Endodermal cell (in vitro differentiated cells): ENCODE data around the gene CDH4. TPM values are rescaled to one million over a fixed set of nuclear protein-coding genes. Genes with fewer than 3 reads are reported as not detected.

ENCODE experiments used
- DNase-seq: peaks from one replicate; pipeline ENCODE4 v3.0.0-alpha.2; 2017
- H3K27ac ChIP-seq: 2 replicates; pipeline ENCODE4 v1.5.1; 2013; ENCODE audit warnings: mild to moderate bottlenecking, low read depth, low read length, moderate library complexity
- H3K27me3 ChIP-seq: 2 replicates; pipeline ENCODE4 v1.6.1; 2013; ENCODE audit warnings: mild to moderate bottlenecking, low read length, moderate library complexity; ENCODE audit not compliant: insufficient read depth, control insufficient read depth, poor library complexity, severe bottlenecking
- H3K36me3 ChIP-seq: 2 replicates; pipeline ENCODE4 v1.7.0; 2013; ENCODE audit warnings: mild to moderate bottlenecking, low read length, moderate library complexity; ENCODE audit not compliant: control insufficient read depth, insufficient read depth
- H3K4me1 ChIP-seq: one replicate; pipeline ENCODE4 v1.7.0; 2013; ENCODE audit warnings: low read length; ENCODE audit not compliant: control insufficient read depth, insufficient read depth
- H3K4me3 ChIP-seq: 2 replicates; pipeline ENCODE4 v1.5.1; 2013; ENCODE audit warnings: mild to moderate bottlenecking, low read length, moderate library complexity
- H3K9ac ChIP-seq: 2 replicates; pipeline ENCODE4 v1.6.1; 2013; ENCODE audit warnings: mild to moderate bottlenecking, low read length, moderate library complexity; ENCODE audit not compliant: poor library complexity, severe bottlenecking; ENCODE audit errors: extremely low read depth
- H3K9me3 ChIP-seq: 2 replicates; pipeline ENCODE4 v1.6.1; 2013; ENCODE audit warnings: mild to moderate bottlenecking, low read length, moderate library complexity; ENCODE audit not compliant: control insufficient read depth
- H3K27ac Mint-ChIP-seq: 2 replicates; pipeline ENCODE4 v1.8.0; 2020; ENCODE audit warnings: mixed read lengths
- H3K27me3 Mint-ChIP-seq: 2 replicates; pipeline ENCODE4 v1.8.0; 2021; ENCODE audit warnings: mild to moderate bottlenecking, mixed read lengths; ENCODE audit not compliant: insufficient read depth
- H3K36me3 Mint-ChIP-seq: 2 replicates; pipeline ENCODE4 v1.8.0; 2020; ENCODE audit warnings: low read depth, mixed read lengths
- H3K4me1 Mint-ChIP-seq: 2 replicates; pipeline ENCODE4 v1.8.0; 2020; ENCODE audit warnings: mixed read lengths
- H3K4me3 Mint-ChIP-seq: 2 replicates; pipeline ENCODE4 v1.8.0; 2020; ENCODE audit warnings: mild to moderate bottlenecking, moderate library complexity, mixed read lengths
- H3K9me3 Mint-ChIP-seq: 2 replicates; pipeline ENCODE4 v1.8.0; 2020; ENCODE audit warnings: mild to moderate bottlenecking, mixed read lengths
- WGBS, 2 experiments: methylation state at CpG; one replicate each; pipeline versions ENCODE4 v1.1.5 to v1.1.7; 2013; ENCODE audit warnings: missing lambda C conversion rate in 2 of 2, mixed read lengths in 1 of 2; ENCODE audit not compliant: insufficient coverage in 1 of 2, insufficient read length in 1 of 2; 5-methylcytosine and 5-hydroxymethylcytosine counted together
- total RNA-seq, 2 donors: library from RNA; stranded (reverse); fragmentation: NEBNext Ultra II Directional in 1 of 2; extraction: Animal tissue kit (Norgen Biotek cat#: 25700) in 1 of 2; gene quantifications; 2 replicates in 1 of 2; 3 replicates in 1 of 2; pipeline ENCODE4 v1.2.1, GENCODE V29; 2021
- TF ChIP-seq, protein P1 (sequence below): fragments of 200-600 bp; sonication (generic); conservative IDR thresholded peaks from 2 replicates; pipeline ENCODE4 v1.5.0; 2021; ENCODE audit warnings: antibody characterized with exemption, mild to moderate bottlenecking

Gene CDH4
- total RNA-seq, 2 donors from 2014 or later = 1.8 to 5.8 TPM

DNA sequence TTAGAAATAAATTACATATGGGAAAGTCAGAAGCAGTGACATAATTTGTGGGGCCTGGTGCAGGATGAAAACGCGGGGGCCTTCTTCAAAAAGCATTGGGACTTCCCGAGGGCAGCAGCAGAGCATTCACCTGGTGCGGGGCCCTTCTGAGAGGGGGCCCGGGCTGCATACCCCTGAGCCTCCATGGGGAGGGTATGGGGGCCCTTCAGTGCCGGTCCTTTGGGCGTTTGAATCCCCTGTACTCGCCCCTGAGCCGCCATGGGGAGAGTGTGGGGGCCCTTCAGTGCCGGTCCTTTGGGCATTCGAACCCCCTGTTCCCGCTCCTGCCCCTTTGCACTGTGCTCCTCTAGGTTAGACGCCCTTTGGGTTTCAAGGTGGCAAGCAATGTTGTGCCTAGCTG lies 283.5 kb downstream of the CDH4 start:
- Mint-ChIP-seq H3K4me1 (no peaks in the 10 kb centered on the region), H3K27ac (no peak overlapping the region), H3K27me3 (peaks cover 13% of the 10 kb centered on the region), H3K9me3 (no peaks in the 10 kb centered on the region), H3K36me3 (no peaks in the 10 kb centered on the region), H3K4me3 (no peak overlapping the region)
- DNase-seq = no peak
- Histone ChIP-seq H3K4me1 (no peaks in the 10 kb centered on the region), H3K9ac (no peak overlapping the region), H3K4me3 (no peak overlapping the region), H3K27me3 (no peaks in the 10 kb centered on the region), H3K27ac (no peak overlapping the region), H3K9me3 (no peaks in the 10 kb centered on the region), H3K36me3 (no peaks in the 10 kb centered on the region)
- 91 to 100% methylated on average over 5 to 13 of the region's 13 CpGs for WGBS, 2 experiments
- TF ChIP-seq, protein P1, sequence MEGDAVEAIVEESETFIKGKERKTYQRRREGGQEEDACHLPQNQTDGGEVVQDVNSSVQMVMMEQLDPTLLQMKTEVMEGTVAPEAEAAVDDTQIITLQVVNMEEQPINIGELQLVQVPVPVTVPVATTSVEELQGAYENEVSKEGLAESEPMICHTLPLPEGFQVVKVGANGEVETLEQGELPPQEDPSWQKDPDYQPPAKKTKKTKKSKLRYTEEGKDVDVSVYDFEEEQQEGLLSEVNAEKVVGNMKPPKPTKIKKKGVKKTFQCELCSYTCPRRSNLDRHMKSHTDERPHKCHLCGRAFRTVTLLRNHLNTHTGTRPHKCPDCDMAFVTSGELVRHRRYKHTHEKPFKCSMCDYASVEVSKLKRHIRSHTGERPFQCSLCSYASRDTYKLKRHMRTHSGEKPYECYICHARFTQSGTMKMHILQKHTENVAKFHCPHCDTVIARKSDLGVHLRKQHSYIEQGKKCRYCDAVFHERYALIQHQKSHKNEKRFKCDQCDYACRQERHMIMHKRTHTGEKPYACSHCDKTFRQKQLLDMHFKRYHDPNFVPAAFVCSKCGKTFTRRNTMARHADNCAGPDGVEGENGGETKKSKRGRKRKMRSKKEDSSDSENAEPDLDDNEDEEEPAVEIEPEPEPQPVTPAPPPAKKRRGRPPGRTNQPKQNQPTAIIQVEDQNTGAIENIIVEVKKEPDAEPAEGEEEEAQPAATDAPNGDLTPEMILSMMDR = no peak

DNA sequence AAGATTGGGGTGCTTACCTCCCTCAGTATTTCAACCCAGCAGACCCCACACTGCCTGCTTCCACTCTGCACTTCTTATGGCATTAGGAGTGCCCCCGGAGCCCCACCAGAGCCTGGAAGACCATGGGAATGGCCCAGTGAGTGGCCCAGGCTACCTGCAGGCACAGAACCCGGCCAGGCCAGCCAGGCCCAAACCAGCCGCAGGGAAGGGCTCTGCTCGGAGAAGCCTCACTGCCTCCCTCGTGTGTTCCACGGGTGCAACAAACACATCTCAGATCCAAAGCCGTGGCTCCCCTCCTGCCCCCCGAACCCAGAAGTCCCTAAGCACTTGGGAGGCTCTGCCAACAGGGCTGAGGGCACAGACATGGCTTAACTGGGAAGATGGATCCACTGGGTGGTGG lies 283.9 kb downstream of the CDH4 start:
- H3K27ac ChIP-seq = no peak overlapping the region
- no peak for DNase-seq
- no peaks in the 10 kb centered on the region for H3K9me3 Mint-ChIP-seq
- H3K9me3 ChIP-seq = no peaks in the 10 kb centered on the region
- H3K36me3 Mint-ChIP-seq = no peaks in the 10 kb centered on the region
- H3K27me3 ChIP-seq = no peaks in the 10 kb centered on the region
- TF ChIP-seq, protein P1 = peak; percentile 27
- H3K4me3 ChIP-seq = no peak overlapping the region
- peaks cover 17% of the 10 kb centered on the region for H3K27me3 Mint-ChIP-seq
- no peak overlapping the region for H3K4me3 Mint-ChIP-seq
- no peaks in the 10 kb centered on the region for H3K4me1 ChIP-seq
- 87 to 92% methylated on average over 7 to 8 of the region's 8 CpGs for WGBS, 2 experiments
- H3K4me1 Mint-ChIP-seq = no peaks in the 10 kb centered on the region
- no peaks in the 10 kb centered on the region for H3K36me3 ChIP-seq
- H3K9ac ChIP-seq = no peak overlapping the region
- no peak overlapping the region for H3K27ac Mint-ChIP-seq

DNA sequence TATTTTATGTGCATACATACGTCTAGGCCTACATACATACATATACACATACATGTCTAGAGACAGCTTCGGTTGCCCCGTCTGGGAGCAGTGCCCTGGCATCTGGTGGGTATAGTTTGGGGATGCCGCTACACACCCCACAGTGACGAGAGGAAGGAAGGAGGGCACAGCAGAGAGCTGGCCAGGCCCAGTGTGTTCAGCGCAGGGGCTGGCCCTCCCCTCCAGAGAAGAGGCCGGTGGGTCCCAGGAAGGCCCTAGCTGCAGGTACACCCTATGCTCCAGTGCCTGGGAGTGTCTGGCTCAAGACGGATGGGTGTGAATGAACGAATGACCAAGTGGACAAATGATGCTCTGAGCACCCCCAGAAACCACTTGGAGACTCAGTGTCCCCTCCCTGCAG lies 284.6 kb downstream of the CDH4 start:
- no peaks in the 10 kb centered on the region for H3K4me1 ChIP-seq
- H3K36me3 ChIP-seq = no peaks in the 10 kb centered on the region
- DNase-seq = no peak
- H3K9me3 ChIP-seq = no peaks in the 10 kb centered on the region
- no peaks in the 10 kb centered on the region for H3K4me1 Mint-ChIP-seq
- H3K36me3 Mint-ChIP-seq = no peaks in the 10 kb centered on the region
- H3K9ac ChIP-seq = no peak overlapping the region
- WGBS, 2 experiments = 94 to 100% methylated on average over 3 to 9 of the region's 9 CpGs
- no peak overlapping the region for H3K27ac Mint-ChIP-seq
- TF ChIP-seq, protein P1 = no peak
- peaks cover 22% of the 10 kb centered on the region for H3K27me3 Mint-ChIP-seq
- no peak overlapping the region for H3K4me3 ChIP-seq
- no peaks in the 10 kb centered on the region for H3K27me3 ChIP-seq
- H3K27ac ChIP-seq = no peak overlapping the region
- no peak overlapping the region for H3K4me3 Mint-ChIP-seq
- H3K9me3 Mint-ChIP-seq = no peaks in the 10 kb centered on the region
